GM12874 (cell line): Measurements from ENCODE around the gene SSTR3.

ENCODE experiments used
- TF ChIP-seq, protein P1 (sequence below): IDR thresholded peaks from 2 replicates; pipeline ENCODE4 v1.5.1; 2011; ENCODE audit warnings: low read depth, mild to moderate bottlenecking, control low read depth, low read length, moderate library complexity; ENCODE audit not compliant: insufficient read depth

SSTR3 gene

DNA sequence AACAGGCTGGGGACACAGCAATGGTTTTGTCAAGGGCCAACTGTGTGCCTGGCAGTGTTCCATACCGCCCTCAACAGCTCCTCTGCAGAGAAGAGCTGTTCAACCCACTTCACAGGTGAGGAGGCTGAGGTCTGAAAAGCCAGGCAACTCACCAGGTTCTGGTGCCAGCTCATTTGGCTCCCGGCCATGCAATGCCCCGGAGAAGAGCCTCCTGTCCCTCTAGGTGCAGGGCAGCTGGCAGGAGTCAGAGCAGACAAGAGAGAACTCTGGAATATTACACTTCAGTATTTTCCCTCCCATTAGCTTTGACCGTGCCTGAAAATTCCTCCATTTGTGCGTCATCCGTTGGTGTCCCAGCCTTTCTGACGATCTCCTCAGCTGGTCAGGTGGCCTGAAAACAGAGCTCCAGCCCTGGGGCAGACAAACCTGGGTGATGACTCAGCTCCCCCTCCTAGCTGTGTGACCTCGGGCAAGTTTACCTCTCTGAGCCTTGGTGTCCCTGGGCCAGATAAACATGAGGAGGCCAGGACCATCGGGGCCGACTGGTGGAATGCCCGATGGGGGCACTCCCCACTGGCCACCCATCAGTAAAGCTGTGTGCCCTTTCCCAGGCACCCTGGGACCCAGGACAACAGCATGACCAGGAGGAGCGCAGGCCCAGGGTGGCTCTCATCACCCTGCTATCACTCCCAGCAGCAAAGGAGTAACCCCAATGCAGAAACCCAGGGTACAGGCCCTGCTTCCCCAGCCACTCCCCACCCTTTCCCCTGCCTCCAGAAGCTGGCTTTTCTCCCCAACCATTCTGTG, 14.6 kb downstream of the SSTR3 start:
- TF ChIP-seq, protein P1, sequence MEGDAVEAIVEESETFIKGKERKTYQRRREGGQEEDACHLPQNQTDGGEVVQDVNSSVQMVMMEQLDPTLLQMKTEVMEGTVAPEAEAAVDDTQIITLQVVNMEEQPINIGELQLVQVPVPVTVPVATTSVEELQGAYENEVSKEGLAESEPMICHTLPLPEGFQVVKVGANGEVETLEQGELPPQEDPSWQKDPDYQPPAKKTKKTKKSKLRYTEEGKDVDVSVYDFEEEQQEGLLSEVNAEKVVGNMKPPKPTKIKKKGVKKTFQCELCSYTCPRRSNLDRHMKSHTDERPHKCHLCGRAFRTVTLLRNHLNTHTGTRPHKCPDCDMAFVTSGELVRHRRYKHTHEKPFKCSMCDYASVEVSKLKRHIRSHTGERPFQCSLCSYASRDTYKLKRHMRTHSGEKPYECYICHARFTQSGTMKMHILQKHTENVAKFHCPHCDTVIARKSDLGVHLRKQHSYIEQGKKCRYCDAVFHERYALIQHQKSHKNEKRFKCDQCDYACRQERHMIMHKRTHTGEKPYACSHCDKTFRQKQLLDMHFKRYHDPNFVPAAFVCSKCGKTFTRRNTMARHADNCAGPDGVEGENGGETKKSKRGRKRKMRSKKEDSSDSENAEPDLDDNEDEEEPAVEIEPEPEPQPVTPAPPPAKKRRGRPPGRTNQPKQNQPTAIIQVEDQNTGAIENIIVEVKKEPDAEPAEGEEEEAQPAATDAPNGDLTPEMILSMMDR, result no peak

DNA sequence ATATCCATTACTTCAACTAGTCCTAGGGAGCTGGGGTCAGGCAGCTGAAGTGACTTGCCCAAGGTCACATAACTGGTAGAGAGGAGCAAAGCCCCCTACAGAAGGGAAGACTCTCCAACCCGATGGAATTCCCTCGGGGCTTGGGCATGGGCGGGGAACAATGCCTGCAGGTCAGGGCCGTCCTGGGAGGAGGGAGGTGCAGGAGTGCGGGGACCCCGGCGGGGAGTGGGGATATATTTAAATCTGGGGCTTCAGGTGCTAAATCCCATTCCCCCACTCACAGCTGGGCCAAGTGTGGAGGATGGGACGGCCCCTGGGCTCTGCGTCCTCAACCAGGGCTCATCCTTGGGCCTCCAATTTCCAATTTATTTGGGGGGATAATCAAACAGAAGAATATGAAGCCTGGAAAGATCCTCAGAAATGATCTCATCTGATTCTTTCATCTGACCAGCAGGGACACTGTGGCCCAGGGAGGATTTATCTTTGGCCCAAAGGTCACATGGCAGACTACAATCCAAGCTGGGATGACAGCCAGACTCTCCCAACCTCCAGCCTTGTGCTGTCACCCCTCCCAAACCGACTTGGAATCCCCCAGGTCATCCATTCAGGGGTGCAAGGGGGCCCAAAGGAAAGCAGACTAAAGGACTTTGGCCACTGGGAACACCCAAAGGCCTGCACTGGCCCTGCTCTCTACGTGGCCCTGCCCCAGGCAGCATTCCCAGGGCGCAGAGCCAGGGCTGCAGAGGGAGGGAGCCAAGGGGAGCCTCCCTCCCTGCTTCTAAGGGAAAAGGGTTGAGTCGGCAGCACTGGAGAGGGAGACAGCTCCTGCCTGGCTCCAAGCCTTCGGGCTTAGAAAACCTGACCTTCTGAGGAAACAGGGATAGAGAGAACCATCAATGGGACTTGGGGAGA, 15.5 kb downstream of the SSTR3 start:
- TF ChIP-seq, protein P1, result no peak

DNA sequence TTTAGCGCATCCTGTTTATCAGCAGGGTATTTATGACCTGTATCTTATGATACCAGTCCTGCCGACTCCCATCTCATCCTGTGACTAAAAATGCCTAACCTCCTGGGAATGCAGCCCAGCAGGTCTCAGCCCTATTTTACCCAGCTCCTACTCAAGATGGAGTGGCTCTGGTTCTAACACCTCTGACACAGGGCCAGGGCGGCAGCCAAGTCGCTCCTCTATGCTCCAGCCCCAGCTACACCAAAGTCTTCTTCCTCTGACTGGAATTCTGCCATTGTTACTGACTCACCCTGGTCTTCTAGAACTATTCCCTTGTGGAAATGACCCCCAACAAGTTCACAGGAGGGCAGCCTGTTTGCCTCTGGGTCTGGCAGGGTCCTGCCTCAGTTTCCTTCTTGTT, 16.4 kb downstream of the SSTR3 start:
- TF ChIP-seq, protein P1, result no peak

DNA sequence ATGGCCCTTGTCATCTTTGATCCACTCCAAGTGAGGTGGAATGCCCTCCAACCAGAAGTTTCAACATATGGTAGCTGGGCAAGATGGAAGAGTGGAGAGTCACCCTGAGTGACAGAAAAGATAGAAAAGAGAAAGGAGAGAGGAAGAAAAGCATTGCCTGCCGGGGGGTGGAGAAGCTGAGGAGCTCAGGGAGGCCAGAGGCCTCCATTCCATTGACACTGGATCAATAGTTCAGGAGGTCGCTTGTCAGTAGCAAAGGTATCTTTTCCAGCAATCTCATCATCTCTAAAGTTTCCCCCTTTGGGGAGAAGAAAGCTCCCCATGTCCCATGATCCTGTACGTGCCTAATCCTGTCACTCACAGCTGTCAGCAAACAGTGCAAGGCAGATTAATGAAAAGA, 17.5 kb downstream of the SSTR3 start:
- TF ChIP-seq, protein P1, result no peak

DNA sequence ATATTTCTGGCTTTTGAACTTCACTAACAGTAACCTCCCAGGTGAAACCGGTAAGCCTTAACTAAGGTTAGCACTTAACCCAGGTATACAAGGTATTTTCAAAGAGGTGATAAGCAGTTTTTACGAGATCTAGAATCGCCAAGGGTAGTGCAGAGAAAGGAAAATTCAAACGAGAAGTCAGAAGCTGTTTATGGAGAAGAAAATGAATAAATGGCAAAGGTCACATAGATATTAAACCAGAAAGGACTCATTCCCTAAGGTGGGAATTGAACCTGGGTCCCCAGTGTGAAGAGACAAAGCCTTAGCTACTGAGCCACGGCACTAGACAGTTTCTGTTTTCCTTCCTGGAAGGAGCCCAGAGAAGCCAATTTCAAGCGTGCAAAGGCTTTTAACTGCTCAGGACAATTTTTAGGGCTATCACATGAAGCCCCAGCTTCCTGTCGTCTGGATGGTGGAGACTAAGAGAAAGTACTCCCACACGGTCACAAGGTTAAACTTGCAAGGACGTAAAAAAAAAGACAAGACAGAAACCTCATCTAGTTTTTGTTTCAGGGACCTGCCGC, 18.6 kb downstream of the SSTR3 start:
- TF ChIP-seq, protein P1, result no peak

DNA sequence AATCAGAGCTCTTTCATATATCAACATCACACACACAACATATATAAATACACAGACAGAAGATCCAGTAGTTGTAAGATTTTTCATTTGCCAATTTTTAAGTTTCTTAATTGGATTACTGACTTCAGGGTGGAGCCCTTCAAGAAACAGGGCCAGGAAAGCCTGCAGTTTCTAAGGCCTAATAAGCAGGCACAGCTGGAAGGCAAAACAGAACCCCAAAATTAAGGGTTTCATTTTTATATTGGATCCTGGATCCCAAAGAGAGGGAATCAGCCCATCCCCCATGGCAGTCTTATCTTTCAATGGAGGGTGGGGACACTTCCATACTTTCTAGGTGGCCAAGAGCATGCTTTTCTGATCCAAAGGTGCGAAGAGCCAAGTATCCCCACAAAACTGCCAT, 19.5 kb downstream of the SSTR3 start:
- TF ChIP-seq, protein P1, result no peak

DNA sequence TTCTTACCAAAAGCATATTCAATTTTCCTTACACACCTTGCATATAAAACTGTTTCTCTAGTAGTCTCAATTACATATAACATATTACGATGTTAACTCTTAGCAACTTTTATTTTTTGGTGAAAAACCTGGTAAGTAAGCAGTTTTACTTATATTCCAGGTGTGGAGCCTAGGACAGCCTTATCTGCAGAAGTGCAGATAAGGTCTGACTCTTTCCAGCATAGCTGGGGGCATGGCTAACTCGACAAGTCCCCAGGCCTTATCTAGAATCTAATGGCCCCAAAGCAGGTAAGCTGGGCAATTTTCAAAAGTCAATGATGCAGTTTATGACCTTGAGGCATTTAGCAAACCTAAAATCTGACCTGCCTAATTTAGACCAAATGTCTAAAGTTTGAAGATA, 20.1 kb downstream of the SSTR3 start:
- TF ChIP-seq, protein P1, result no peak
